Osteoblast (primary cell): ENCODE measurements around the gene GRB7. TPM values are rescaled to one million over a fixed set of nuclear protein-coding genes. Genes with fewer than 3 reads are reported as not detected.
"Not testable (repeated sequence)": the region's sequence is repeated elsewhere in the genome, so short reads cannot be mapped to it uniquely, and the experiment has no call there.

Source experiments
- DNase-seq: peaks from one replicate; pipeline ENCODE4 v3.0.0; 2011; ENCODE audit warnings: low spot score, mixed read lengths; ENCODE audit not compliant: insufficient read length; ENCODE audit errors: missing footprints
- H2AFZ ChIP-seq: 2 replicates; pipeline ENCODE4 v1.6.0; 2011; ENCODE audit warnings: mild to moderate bottlenecking, low read length
- H3K27ac ChIP-seq: 2 replicates; pipeline ENCODE4 v1.5.1; 2011; ENCODE audit warnings: mild to moderate bottlenecking, low read depth, low read length, moderate library complexity
- H3K27me3 ChIP-seq: 2 replicates; pipeline ENCODE4 v1.6.0; 2012; ENCODE audit warnings: mild to moderate bottlenecking, control low read depth, inconsistent platforms, low read length, moderate library complexity; ENCODE audit not compliant: insufficient read depth
- H3K36me3 ChIP-seq: 2 replicates; pipeline ENCODE4 v1.5.1; 2011; ENCODE audit warnings: mild to moderate bottlenecking, low read length, control low read depth, moderate library complexity; ENCODE audit not compliant: insufficient read depth
- H3K4me1 ChIP-seq: 2 replicates; pipeline ENCODE4 v1.5.1; 2011; ENCODE audit warnings: mild to moderate bottlenecking, low read length, control low read depth, moderate library complexity; ENCODE audit not compliant: insufficient read depth
- H3K4me2 ChIP-seq: 2 replicates; pipeline ENCODE4 v1.6.0; 2011; ENCODE audit warnings: mild to moderate bottlenecking, low read length; ENCODE audit not compliant: insufficient read depth
- H3K4me3 ChIP-seq: fragments of 200-600 bp; sonication (generic); 3 replicates; pipeline ENCODE4 v1.5.1; 2012; ENCODE audit warnings: mild to moderate bottlenecking, low read length, inconsistent platforms; ENCODE audit not compliant: insufficient read depth
- H3K79me2 ChIP-seq: 2 replicates; pipeline ENCODE4 v1.6.0; 2012; ENCODE audit warnings: mild to moderate bottlenecking, low read length, control low read depth, inconsistent platforms; ENCODE audit not compliant: insufficient read depth
- H3K9me3 ChIP-seq: 2 replicates; pipeline ENCODE4 v1.5.1; 2011; ENCODE audit warnings: low read depth, low read length, control low read depth
- H4K20me1 ChIP-seq: 2 replicates; pipeline ENCODE4 v1.6.0; 2012; ENCODE audit warnings: mild to moderate bottlenecking, low read length, control low read depth; ENCODE audit not compliant: insufficient read depth
- total RNA-seq: library from RNA; depleted of rRNA; stranded (reverse); fragments of >200 nt; gene quantifications from 2 replicates; pipeline ENCODE4 v1.2.3, GENCODE V29; 2012
- TF ChIP-seq, protein P1 (sequence below): IDR thresholded peaks from 2 replicates; pipeline ENCODE4 v1.5.1; 2011; ENCODE audit warnings: mild to moderate bottlenecking, low read depth, low read length, moderate library complexity; ENCODE audit errors: extremely low read depth

The GRB7 gene
- total RNA-seq, 1 donor, result under 0.01 TPM

DNA sequence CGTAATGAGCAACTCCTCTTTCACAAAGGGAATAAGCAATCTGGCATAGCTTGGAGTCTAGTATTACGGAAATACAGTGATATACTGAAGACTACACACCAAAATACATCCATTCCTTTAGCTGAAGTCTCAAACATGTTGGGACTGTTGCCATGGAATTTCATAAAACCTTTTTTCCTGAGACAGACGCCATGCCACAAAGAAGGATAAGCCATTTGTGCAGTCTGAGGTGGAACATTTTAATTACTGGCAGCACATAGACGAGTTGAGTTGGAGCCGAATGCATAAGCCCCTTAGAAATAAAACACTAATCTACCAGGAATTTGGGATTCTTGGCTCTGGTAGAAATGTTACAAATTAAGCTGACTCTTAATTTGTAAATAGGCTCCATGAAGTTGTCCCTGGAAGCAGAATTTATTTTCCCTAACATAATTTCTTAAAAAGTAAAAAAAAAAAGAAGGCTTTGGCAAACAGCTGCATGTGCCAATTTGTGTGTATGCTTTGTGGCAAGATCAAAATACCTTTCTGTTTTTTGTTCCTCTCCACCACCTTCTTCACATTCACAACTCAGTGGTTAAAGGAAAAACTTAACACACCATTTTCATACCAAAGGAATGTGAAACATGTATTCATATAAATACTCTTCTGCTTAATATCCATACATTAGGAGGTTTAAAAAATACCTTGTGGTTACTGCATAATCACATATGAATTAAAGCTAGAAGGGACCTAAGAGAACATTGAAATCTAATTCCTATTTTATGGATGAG is 25.5 kb downstream of the GRB7 start:
- Histone ChIP-seq H3K4me1 (no peaks in the 10 kb centered on the region), H3K27ac (no peak overlapping the region), H3K79me2 (no peaks in the 10 kb centered on the region), H2AFZ (no peak overlapping the region), H3K4me3 (no peak overlapping the region), H4K20me1 (no peaks in the 10 kb centered on the region), H3K4me2 (no peak overlapping the region), H3K36me3 (no peaks in the 10 kb centered on the region), H3K9me3 (peaks cover 2% of the 10 kb centered on the region), H3K27me3 (peaks cover 34% of the 10 kb centered on the region)
- TF ChIP-seq, protein P1, sequence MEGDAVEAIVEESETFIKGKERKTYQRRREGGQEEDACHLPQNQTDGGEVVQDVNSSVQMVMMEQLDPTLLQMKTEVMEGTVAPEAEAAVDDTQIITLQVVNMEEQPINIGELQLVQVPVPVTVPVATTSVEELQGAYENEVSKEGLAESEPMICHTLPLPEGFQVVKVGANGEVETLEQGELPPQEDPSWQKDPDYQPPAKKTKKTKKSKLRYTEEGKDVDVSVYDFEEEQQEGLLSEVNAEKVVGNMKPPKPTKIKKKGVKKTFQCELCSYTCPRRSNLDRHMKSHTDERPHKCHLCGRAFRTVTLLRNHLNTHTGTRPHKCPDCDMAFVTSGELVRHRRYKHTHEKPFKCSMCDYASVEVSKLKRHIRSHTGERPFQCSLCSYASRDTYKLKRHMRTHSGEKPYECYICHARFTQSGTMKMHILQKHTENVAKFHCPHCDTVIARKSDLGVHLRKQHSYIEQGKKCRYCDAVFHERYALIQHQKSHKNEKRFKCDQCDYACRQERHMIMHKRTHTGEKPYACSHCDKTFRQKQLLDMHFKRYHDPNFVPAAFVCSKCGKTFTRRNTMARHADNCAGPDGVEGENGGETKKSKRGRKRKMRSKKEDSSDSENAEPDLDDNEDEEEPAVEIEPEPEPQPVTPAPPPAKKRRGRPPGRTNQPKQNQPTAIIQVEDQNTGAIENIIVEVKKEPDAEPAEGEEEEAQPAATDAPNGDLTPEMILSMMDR, result no peak
- no peak for DNase-seq

DNA sequence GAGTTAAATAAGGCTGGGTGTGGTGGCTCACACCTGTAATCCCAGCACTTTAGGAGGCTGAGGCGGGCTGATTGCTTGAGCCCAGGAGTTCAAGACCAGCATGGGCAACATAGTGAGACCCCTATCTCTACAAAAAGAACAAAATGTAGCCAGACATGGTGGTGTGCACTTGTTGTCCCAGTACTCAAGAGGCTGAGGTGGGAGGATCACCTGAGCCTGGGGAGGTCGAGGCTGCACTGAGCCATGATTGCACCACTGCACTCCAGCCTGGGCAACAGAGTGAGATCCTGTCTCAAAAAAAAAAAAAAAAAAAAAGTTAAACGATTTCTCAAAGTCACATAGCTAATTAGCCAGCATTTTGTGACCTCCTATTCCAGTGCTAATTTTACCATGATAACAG is 26.4 kb downstream of the GRB7 start:
- not testable (repeated sequence) for H3K9me3 ChIP-seq, H3K4me1 ChIP-seq, H3K4me2 ChIP-seq, H3K79me2 ChIP-seq, H3K4me3 ChIP-seq, H4K20me1 ChIP-seq, H3K36me3 ChIP-seq, DNase-seq, H2AFZ ChIP-seq, H3K27ac ChIP-seq
- H3K27me3 ChIP-seq, result peaks cover 33% of the 10 kb centered on the region

DNA sequence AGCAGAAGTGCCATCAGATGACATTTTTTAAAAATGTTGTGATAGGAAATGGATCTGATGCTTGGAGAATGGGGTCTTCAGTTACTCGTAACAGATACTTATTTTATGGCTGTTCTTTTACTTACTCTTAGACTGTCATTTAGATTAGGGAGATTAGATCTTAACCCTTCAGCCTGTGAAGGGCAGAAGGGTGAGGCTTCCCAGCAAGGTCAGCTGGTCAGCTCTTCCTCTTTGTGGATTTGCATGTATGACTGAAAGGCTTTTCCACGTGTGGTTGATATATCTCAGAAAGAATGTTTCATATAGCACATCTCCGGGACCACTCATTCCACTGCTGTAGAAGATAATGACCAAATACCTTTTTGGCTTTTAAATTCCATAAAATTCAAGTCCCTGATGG is 27.4 kb downstream of the GRB7 start:
- Histone ChIP-seq H3K9me3 (peaks cover 2% of the 10 kb centered on the region), H3K27me3 (peaks cover 34% of the 10 kb centered on the region), H3K27ac (no peak overlapping the region), H3K4me1 (no peaks in the 10 kb centered on the region), H3K79me2 (no peaks in the 10 kb centered on the region), H3K4me2 (no peak overlapping the region), H3K4me3 (no peak overlapping the region), H4K20me1 (no peaks in the 10 kb centered on the region), H2AFZ (no peak overlapping the region), H3K36me3 (no peaks in the 10 kb centered on the region)
- TF ChIP-seq, protein P1, result no peak
- DNase-seq, result no peak

DNA sequence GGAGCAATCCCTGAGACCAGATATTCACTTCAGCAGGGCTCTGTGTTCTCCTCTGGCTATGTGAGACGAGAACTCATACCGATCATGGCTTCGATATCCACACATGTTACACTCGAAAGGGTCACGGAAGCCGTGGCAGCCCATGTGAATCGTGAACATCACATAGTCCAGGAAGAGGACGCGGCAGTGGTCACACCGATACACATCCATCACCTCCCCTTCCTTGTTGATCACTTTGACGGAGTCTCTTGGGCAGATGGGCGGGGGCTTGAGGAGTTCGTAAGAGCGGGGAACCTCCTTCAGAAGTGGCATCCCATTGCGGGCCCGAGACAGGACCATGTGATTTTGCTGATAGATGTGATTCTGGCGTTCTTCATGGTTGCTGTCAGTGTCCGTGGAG is 28.0 kb downstream of the GRB7 start:
- Histone ChIP-seq H3K27ac (no peak overlapping the region), H3K9me3 (peaks cover 2% of the 10 kb centered on the region), H3K4me3 (no peak overlapping the region), H2AFZ (no peak overlapping the region), H3K4me2 (no peak overlapping the region), H3K79me2 (no peaks in the 10 kb centered on the region), H3K27me3 (peaks cover 37% of the 10 kb centered on the region), H3K4me1 (no peaks in the 10 kb centered on the region), H3K36me3 (no peaks in the 10 kb centered on the region), H4K20me1 (no peaks in the 10 kb centered on the region)
- DNase-seq, result no peak
- TF ChIP-seq, protein P1, result no peak
